T-cell (primary cell): ENCODE data around the gene EML6. TPM values are rescaled to one million over a fixed set of nuclear protein-coding genes. Genes with fewer than 3 reads are reported as not detected.

Experiments used
- ATAC-seq, 4 experiments: fragments of 200-7000 bp in 3 of 4; fragments of 150-1000 bp in 1 of 4; cut with Tn5 transposase; replicated peaks in 1 of 4; 1 replicate in 3 of 4; 2 replicates in 1 of 4; pipeline ENCODE4 v1.10.0; 2021; ENCODE audit warnings: moderate library complexity in 3 of 4, mild to moderate bottlenecking in 2 of 4, moderate number of reproducible peaks in 1 of 4
- CTCF ChIA-PET, 2 donors: fragments of 300-600 bp; sonication (Branson Sonifier 250); formaldehyde crosslinking; loops; one replicate each; lab custom pipeline; 2022; ENCODE audit warnings: antibody characterized with exemption in 2 of 2; lab: Charles Lee
- POLR2A ChIA-PET, 2 donors: fragments of 300-600 bp; sonication (Branson Sonifier 250); formaldehyde crosslinking; loops; one replicate each; lab custom pipeline; 2022; ENCODE audit warnings: antibody characterized with exemption in 2 of 2; lab: Charles Lee
- DNase-seq, 35 experiments: peaks; one replicate each; pipeline versions ENCODE4 v3.0.0 to v3.0.0-alpha.2; 2013 to 2023
- H3K27ac ChIP-seq: one replicate; pipeline ENCODE4 v1.5.1; 2013; ENCODE audit warnings: low read length
- H3K27me3 ChIP-seq, 2 experiments: replicated peaks in 1 of 2; 1 replicate in 1 of 2; 2 replicates in 1 of 2; pipeline versions ENCODE4 v1.6.1 to v1.7.0; 2013; ENCODE audit warnings: low read length in 1 of 2, mixed read lengths in 1 of 2; ENCODE audit not compliant: control insufficient read depth in 2 of 2, insufficient read depth in 2 of 2; ENCODE audit errors: extremely low read depth in 1 of 2
- H3K36me3 ChIP-seq, 2 donors: 1 replicate in 1 of 2; 2 replicates in 1 of 2; pipeline versions ENCODE4 v1.6.1 to v1.7.0; 2013; ENCODE audit warnings: low read length in 1 of 2; ENCODE audit not compliant: control insufficient read depth in 2 of 2, insufficient read depth in 1 of 2; ENCODE audit errors: extremely low read depth in 1 of 2
- H3K4me1 ChIP-seq, 2 experiments: 1 replicate in 1 of 2; 2 replicates in 1 of 2; pipeline versions ENCODE4 v1.6.1 to v1.7.0; 2013; ENCODE audit warnings: low read length in 2 of 2, mixed read lengths in 1 of 2; ENCODE audit not compliant: insufficient read depth in 2 of 2, control insufficient read depth in 1 of 2; ENCODE audit errors: extremely low read depth in 1 of 2
- H3K4me3 ChIP-seq, 2 donors: 1 replicate in 1 of 2; 2 replicates in 1 of 2; pipeline versions ENCODE4 v1.5.1 to v1.7.0; 2013; ENCODE audit warnings: mild to moderate bottlenecking in 2 of 2, low read length in 1 of 2, moderate library complexity in 1 of 2; ENCODE audit not compliant: control insufficient read depth in 1 of 2; ENCODE audit errors: extremely low read depth in 1 of 2
- H3K9me3 ChIP-seq: 2 replicates; pipeline ENCODE4 v1.7.0; 2013
- H3K27ac Mint-ChIP-seq, 2 donors: one replicate each; pipeline ENCODE4 v1.8.0; 2020 to 2021; ENCODE audit warnings: mild to moderate bottlenecking in 2 of 2, mixed read lengths in 2 of 2
- H3K27me3 Mint-ChIP-seq, 2 donors: one replicate each; pipeline ENCODE4 v1.8.0; 2021 to 2022; ENCODE audit warnings: mixed read lengths in 2 of 2
- H3K36me3 Mint-ChIP-seq: one replicate; pipeline ENCODE4 v1.8.0; 2021; ENCODE audit warnings: mixed read lengths
- H3K4me1 Mint-ChIP-seq, 3 donors: one replicate each; pipeline ENCODE4 v1.8.0; 2020 to 2022; ENCODE audit warnings: mixed read lengths in 3 of 3, mild to moderate bottlenecking in 1 of 3
- H3K4me3 Mint-ChIP-seq, 3 donors: one replicate each; pipeline ENCODE4 v1.8.0; 2020 to 2022; ENCODE audit warnings: mild to moderate bottlenecking in 3 of 3, mixed read lengths in 3 of 3, moderate library complexity in 3 of 3
- H3K9me3 Mint-ChIP-seq, 3 donors: one replicate each; pipeline ENCODE4 v1.8.0; 2020 to 2022; ENCODE audit warnings: mixed read lengths in 3 of 3
- WGBS: methylation state at CpG from one replicate; pipeline ENCODE4 v1.1.5; 2013; ENCODE audit warnings: missing lambda C conversion rate; ENCODE audit not compliant: insufficient coverage; 5-methylcytosine and 5-hydroxymethylcytosine counted together
- total RNA-seq, 35 experiments: library from RNA in 6 of 35; stranded (reverse) in 6 of 35; fragments of 120-200 nt in 1 of 35; gene quantifications; one replicate each; pipeline versions ENCODE4 v1.2.1 to v1.2.4 and lab custom pipeline; 2013 to 2026

Gene EML6
- total RNA-seq, 5 donors from 2014 or later (not counting 1 experiment from before 2014, with no cell fraction given) = 1.3 to 2.6 (median 1.8) TPM

- Mint-ChIP-seq H3K27me3 (no peaks in the 10 kb centered on the region), H3K4me1 (peaks cover 37 to 51% (median 46%) of the 10 kb centered on the region in 3 donors), H3K4me3 (no peak overlapping the region), H3K27ac (no peak overlapping the region), H3K36me3 (peaks cover 21% of the 10 kb centered on the region), H3K9me3 (peaks cover 5 to 14% (median 5%) of the 10 kb centered on the region in 3 donors)
- Histone ChIP-seq H3K4me1 (peaks cover 0 to 4% of the 10 kb centered on the region in 2 experiments), H3K27me3 (no peaks in the 10 kb centered on the region), H3K36me3 (peaks cover 0 to 3% of the 10 kb centered on the region in 2 donors), H3K27ac (no peak overlapping the region), H3K4me3 (no peak overlapping the region), H3K9me3 (peaks cover 2% of the 10 kb centered on the region)
- ChIA-PET POLR2A (interaction anchor here in 1 of 2 donors (0.7 kb wide), 1 partner anchor 166 kb away, joined by 3 read pairs; no protein-coding TSS in a partner anchor), CTCF (interaction anchor here (0.7 to 1.4 kb wide), 4 partner anchors 12 to 158 kb away, joined by 3 to 4 read pairs (median 4); no protein-coding TSS in a partner anchor)
- WGBS = no CpG with 5 or more reads among the region's 3 CpGs
- no peak for DNase-seq
- ATAC-seq = no peak
Measured at GRCh38 chr2:55017880-55018279, 294.4 kb downstream of the EML6 start.

- DNase-seq (no peak), ATAC-seq (no peak)
- Histone ChIP-seq H3K27me3 (no peaks in the 10 kb centered on the region), H3K9me3 (peaks cover 2% of the 10 kb centered on the region), H3K27ac (no peak overlapping the region), H3K36me3 (peaks cover 0 to 3% of the 10 kb centered on the region in 2 donors), H3K4me1 (peaks cover 0 to 4% of the 10 kb centered on the region in 2 experiments), H3K4me3 (no peak overlapping the region)
- ChIA-PET CTCF (interaction anchor here (1.4 to 1.8 kb wide), 3 partner anchors 8 to 150 kb away, joined by 3 to 5 read pairs (median 4); no protein-coding TSS in a partner anchor), POLR2A (interaction anchor here in 1 of 2 donors (0.7 kb wide), 1 partner anchor 166 kb away, joined by 3 read pairs; no protein-coding TSS in a partner anchor)
- peaks cover 21% of the 10 kb centered on the region for H3K36me3 Mint-ChIP-seq
- WGBS = no CpG with 5 or more reads among the region's 1 CpG
- H3K27me3 Mint-ChIP-seq = no peaks in the 10 kb centered on the region
- no peak overlapping the region for H3K27ac Mint-ChIP-seq
- no peak overlapping the region for H3K4me3 Mint-ChIP-seq
- H3K9me3 Mint-ChIP-seq = peaks cover 5 to 14% (median 5%) of the 10 kb centered on the region in 3 donors
- H3K4me1 Mint-ChIP-seq = peaks cover 30 to 44% (median 39%) of the 10 kb centered on the region in 3 donors
Measured at GRCh38 chr2:55018619-55019018, 295.2 kb downstream of the EML6 start.

GRCh38 chr2:55019526-55020258, 296.2 kb downstream of the EML6 start:
- ChIA-PET POLR2A (interaction anchor here (0.5 to 0.7 kb wide), 2 partner anchors 14 to 498 kb away, joined by 3 read pairs; no protein-coding TSS in a partner anchor), CTCF (interaction anchor here (0.6 to 1.8 kb wide), 5 partner anchors 9 to 149 kb away, joined by 3 to 5 read pairs (median 3); no protein-coding TSS in a partner anchor)
- DNase-seq = no peak
- H3K36me3 Mint-ChIP-seq = peaks cover 21% of the 10 kb centered on the region
- H3K27me3 Mint-ChIP-seq = no peaks in the 10 kb centered on the region
- Histone ChIP-seq H3K4me3 (no peak overlapping the region), H3K9me3 (peaks cover 2% of the 10 kb centered on the region), H3K27ac (no peak overlapping the region), H3K4me1 (peaks cover 0 to 3% of the 10 kb centered on the region in 2 experiments), H3K27me3 (no peaks in the 10 kb centered on the region), H3K36me3 (peaks cover 0 to 3% of the 10 kb centered on the region in 2 donors)
- no peak for ATAC-seq
- peak overlapping the region; percentile 23 to 41 for H3K27ac Mint-ChIP-seq
- no peak overlapping the region for H3K4me3 Mint-ChIP-seq
- no CpG with 5 or more reads among the region's 5 CpGs for WGBS
- peaks cover 28 to 37% (median 37%) of the 10 kb centered on the region in 3 donors for H3K4me1 Mint-ChIP-seq
- H3K9me3 Mint-ChIP-seq = peaks cover 5 to 14% (median 5%) of the 10 kb centered on the region in 3 donors
